SIG-M5 treated with dmso at 0.1 percent for 504 hours (cell line): ENCODE data around the gene APOA4.
A peak's percentile ranks its signal among the peaks of the same experiment; 100 is the strongest.
"Not testable (repeated sequence)": the region's sequence is repeated elsewhere in the genome, so short reads cannot be mapped to it uniquely, and the experiment has no call there.

Source experiments
- DNase-seq: peaks from one replicate; lab custom pipeline; 2025; ENCODE audit not compliant: unreplicated experiment; lab: John Stamatoyannopoulos, UW

Gene APOA4

GRCh38 chr11:116849060-116849459 is 26.0 kb upstream of the APOA4 start:
- DNase-seq, result no peak

GRCh38 chr11:116847612-116848011 is 24.5 kb upstream of the APOA4 start:
- no peak for DNase-seq

DNA sequence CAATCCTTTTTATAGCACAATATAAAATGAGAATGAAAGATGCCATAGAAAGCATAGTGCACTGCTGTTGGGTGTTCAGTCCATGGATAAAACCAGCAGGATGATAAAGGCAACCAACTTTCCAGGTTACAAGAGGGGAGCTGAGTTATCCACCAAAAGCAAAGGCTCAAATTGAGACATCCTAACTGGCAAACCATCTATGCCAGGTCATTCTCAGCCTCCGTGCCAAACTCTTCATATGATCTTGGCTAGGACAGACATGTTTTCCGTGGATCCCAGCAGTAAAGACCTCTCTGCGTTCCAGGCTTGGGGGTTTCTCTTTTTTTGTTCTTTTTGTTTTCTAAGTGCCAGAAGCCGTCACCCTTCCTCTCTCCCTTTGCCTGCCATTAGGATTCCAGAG is 21.6 kb upstream of the APOA4 start:
- DNase-seq, result no peak

- no peak for DNase-seq
Observed at GRCh38 chr11:116843661-116844060, 20.6 kb upstream of the APOA4 start.

GRCh38 chr11:116842909-116843308 is 19.8 kb upstream of the APOA4 start:
- DNase-seq, result no peak

GRCh38 chr11:116842117-116842516 is 19.0 kb upstream of the APOA4 start:
- no peak for DNase-seq

- DNase-seq, result no peak
Observed at GRCh38 chr11:116840746-116841296, 17.7 kb upstream of the APOA4 start.

GRCh38 chr11:116840224-116840745 is 17.2 kb upstream of the APOA4 start:
- no peak for DNase-seq

DNA sequence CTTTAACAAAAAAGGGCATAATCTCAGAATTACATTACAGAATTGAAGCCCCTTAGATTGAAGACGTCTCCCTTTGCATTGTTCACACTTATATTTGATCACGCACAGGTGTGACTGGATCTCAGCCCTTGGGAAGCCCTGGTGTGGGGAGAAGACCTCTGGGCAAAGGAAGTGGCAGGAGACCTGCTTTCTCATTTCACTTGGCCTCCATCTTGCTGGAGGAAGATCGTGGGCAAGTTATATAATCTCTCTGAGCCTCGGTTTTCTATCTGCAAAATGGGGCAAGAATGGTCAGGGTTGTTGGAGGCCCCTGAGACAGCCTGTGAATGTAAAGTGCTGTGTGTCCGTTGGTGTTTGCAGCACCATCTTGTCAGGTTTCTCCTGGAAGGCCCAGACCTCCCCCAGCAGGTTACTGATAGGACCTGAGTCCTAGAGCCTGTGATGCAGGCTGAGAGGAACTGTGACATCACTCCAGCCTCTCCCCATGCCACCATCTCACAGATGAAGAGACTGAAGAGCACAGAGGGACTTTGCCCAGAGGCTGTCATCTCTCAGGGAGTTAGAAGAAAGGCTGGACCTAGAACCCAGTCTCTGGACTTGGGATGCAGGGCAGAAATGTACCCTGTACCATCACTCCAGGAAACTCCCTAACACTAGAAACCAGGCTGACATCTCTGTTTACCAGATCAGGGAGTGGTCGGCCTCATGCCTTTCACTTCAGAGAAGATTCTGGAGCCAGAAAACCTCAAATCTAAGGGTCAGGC is 15.4 kb upstream of the APOA4 start:
- no peak for DNase-seq

DNA sequence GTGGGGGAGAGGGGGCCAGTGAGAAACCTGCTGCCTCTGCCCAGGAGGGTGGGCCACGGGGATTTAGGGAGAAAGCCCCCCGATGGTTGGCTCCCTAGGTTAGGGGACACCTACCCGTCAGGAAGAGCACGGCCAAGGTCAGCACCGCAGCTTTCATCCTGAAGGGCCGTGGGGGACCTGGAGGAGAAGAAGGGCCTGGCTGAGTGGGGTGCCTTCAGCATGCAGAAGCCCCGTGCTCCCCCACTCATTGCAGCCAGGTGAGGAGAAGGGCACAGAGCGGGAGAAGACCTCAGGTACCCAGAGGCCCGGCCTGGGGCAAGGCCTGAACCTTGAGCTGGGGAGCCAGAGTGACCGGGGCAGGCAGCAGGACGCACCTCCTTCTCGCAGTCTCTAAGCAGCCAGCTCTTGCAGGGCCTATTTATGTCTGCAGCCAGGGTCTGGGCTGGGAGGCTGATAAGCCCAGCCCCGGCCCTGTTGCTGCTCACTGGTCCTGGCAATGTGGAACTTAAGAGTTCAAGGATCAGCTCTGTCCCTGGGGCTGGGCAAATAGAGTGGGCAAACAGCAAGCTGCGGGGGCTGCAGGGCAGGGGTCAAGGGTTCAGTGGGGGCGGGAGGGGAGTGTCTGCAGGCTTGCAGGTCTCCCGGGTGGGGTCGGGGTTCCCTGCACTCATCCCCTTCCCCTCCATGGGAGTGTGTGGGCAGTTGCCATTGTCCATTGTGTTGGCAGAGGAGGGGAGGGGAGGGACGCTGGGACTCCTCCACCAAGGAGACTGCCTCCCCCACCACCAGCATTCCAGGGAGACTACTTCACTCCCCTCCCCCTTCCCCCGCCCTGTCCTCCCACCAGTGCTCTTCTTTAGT is 14.4 kb upstream of the APOA4 start, which contains the start of gene APOA1:
APOA1 (minus strand) TSS at position 392 of the 861 bp plus-strand sequence; CDS start at position 157, 235 bp downstream.
- no peak for DNase-seq

DNA sequence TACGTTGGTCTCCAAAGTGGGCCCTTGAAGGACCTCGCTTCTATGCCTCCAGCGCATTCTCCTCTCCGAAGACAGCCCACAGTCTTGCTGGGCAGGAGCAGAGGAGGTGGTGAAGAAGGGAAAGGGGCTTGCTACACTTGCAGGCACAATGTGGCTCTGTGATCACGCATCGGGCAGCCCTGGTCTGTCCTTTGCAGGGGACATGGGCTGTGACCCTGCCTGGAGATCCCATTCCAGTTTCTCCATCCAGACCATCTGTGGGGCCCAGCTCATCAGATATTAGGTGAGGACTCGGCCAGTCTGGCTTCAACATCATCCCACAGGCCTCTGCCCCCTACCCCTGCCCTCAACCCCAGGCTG is 13.5 kb upstream of the APOA4 start:
- no peak for DNase-seq

DNA sequence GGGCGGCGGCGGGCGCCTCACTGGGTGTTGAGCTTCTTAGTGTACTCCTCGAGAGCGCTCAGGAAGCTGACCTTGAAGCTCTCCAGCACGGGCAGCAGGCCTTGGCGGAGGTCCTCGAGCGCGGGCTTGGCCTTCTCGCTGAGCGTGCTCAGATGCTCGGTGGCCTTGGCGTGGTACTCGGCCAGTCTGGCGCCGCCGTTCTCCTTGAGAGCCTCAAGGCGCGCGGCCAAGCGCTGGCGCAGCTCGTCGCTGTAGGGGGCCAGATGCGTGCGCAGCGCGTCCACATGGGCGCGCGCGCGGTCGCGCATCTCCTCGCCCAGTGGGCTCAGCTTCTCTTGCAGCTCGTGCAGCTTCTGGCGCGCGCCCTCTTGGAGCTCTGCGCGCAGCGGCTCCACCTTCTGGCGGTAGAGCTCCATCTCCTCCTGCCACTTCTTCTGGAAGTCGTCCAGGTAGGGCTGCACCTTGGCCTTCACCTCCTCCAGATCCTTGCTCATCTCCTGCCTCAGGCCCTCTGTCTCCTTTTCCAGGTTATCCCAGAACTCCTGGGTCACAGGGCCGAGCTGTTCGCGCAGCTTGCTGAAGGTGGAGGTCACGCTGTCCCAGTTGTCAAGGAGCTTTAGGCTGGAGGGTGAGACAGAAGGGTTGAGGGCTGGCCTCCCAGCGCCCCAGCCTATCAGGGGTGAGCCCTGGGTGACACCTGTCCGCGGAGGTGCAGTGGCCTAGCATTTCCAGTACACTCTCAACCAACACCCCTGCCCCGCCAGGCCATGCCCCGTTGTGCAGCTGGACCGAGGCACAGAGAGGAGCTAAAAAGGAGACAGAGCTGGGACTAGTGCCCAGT is 12.9 kb upstream of the APOA4 start:
- peak; percentile 82 for DNase-seq

DNA sequence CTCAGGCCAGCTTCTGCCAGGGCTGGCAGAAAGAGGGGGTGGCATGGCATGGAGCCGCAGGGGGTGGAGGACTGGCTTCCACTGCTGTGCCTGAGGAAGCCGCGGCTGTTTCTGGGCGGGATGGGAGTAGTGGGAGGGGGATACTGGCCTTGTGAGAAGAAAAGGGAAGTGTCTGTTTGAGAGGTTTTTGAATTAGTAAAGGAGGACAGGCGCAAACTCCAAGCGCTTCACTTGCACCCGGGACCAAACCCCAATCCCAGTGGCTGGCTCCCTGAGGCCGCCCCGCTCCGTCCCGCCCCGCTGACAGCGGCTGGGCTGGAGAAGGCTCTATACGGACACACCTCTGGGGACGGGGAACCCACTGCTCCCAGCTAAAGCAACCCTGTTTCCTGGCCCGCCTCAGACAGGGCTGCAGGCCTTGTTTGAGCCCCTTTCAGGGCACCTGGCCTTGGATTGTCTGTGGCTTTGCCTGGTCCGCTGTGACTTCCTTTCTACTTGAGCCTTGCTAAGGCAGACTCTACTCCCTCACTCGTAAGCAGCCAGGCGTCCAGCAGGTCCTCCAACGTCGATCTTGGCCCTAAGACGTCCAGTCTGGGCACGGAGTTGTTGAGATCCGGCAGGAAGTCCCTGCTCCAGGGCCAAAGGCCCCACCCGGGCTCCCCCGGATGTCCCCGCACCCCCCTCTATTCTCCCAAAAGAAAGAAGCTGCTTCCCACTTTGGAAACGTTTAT is 12.1 kb upstream of the APOA4 start:
- DNase-seq, result peak; percentile 78

DNA sequence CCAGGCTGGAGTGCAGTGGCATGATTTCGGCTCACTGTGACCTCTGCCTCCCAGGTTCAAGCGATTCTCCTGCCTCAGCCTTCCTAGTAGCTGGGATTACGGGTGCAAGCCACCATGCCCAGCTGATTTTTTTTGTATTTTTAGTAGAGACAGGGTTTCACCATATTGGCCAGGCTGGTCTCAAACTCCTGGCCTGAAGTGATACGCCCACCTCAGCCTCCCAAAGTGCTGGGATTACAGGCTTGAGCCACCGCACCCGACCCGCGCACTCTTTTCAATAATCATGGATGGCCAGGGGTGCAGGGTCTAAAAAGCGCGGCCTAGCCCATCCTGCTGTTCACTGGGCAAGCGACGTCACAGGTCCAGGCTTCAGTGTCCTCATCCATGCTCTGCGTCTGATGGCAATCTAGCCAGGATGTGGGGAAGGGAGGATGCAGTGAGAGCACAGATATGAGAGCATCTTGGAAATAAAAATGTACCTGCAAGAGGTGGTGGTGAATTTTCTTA is 11.5 kb upstream of the APOA4 start:
- DNase-seq, result not testable (repeated sequence)

- no peak for DNase-seq
Observed at GRCh38 chr11:116833816-116834534, 10.9 kb upstream of the APOA4 start.

- no peak for DNase-seq
Observed at GRCh38 chr11:116833491-116833815, 10.3 kb upstream of the APOA4 start.

DNA sequence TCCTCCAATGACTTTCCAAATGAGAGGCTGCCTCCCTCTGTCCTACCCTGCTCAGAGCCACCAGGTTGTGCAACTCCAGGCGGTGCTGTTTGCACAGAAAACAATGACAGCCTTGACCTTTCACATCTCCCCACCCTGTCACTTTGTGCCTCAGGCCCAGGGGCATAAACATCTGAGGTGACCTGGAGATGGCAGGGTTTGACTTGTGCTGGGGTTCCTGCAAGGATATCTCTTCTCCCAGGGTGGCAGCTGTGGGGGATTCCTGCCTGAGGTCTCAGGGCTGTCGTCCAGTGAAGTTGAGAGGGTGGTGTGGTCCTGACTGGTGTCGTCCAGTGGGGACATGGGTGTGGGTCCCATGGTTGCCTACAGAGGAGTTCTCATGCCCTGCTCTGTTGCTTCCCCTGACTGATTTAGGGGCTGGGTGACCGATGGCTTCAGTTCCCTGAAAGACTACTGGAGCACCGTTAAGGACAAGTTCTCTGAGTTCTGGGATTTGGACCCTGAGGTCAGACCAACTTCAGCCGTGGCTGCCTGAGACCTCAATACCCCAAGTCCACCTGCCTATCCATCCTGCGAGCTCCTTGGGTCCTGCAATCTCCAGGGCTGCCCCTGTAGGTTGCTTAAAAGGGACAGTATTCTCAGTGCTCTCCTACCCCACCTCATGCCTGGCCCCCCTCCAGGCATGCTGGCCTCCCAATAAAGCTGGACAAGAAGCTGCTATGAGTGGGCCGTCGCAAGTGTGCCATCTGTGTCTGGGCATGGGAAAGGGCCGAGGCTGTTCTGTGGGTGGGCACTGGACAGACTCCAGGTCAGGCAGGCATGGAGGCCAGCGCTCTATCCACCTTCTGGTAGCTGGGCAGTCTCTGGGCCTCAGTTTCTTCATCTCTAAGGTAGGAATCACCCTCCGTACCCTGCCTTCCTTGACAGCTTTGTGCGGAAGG is 9.5 kb upstream of the APOA4 start:
- no peak for DNase-seq

- DNase-seq, result no peak
Observed at GRCh38 chr11:116831790-116832349, 8.8 kb upstream of the APOA4 start.
